Smooth muscle cell (in vitro differentiated cells): ENCODE measurements around the gene TEX14. TPM values are rescaled to one million over a fixed set of nuclear protein-coding genes. Genes with fewer than 3 reads are reported as not detected.
"Not testable (repeated sequence)": the region's sequence is repeated elsewhere in the genome, so short reads cannot be mapped to it uniquely, and the experiment has no call there.

Source experiments
- DNase-seq: peaks from one replicate; lab custom pipeline; 2025; ENCODE audit not compliant: unreplicated experiment; lab: John Stamatoyannopoulos, UW
- H2AFZ ChIP-seq: fragments of 200-600 bp; sonication (generic); 2 replicates; pipeline ENCODE4 v1.6.0; 2016; ENCODE audit warnings: antibody characterized with exemption, low read depth, mild to moderate bottlenecking
- H3F3A ChIP-seq: fragments of 200-600 bp; sonication (generic); 2 replicates; pipeline ENCODE4 v1.6.0; 2017; ENCODE audit warnings: antibody characterized with exemption, low read depth
- H3K27ac ChIP-seq: fragments of 200-600 bp; sonication (generic); 2 replicates; pipeline ENCODE4 v1.5.1; 2016; ENCODE audit warnings: low read depth, mild to moderate bottlenecking
- H3K27me3 ChIP-seq: fragments of 200-600 bp; sonication (generic); 2 replicates; pipeline ENCODE4 v1.6.1; 2016; ENCODE audit warnings: low read depth, mild to moderate bottlenecking
- H3K36me3 ChIP-seq: fragments of 200-600 bp; sonication (generic); 2 replicates; pipeline ENCODE4 v1.5.1; 2016; ENCODE audit warnings: low read depth
- H3K4me1 ChIP-seq: fragments of 200-600 bp; sonication (generic); 2 replicates; pipeline ENCODE4 v1.5.1; 2016; ENCODE audit warnings: low read depth
- H3K4me2 ChIP-seq: fragments of 200-600 bp; sonication (generic); 2 replicates; pipeline ENCODE4 v1.6.0; 2016; ENCODE audit warnings: mild to moderate bottlenecking
- H3K4me3 ChIP-seq: fragments of 200-600 bp; sonication (generic); 2 replicates; pipeline ENCODE4 v1.5.1; 2016; ENCODE audit warnings: mild to moderate bottlenecking
- H3K79me2 ChIP-seq: fragments of 200-600 bp; sonication (generic); 2 replicates; pipeline ENCODE4 v1.6.0; 2016; ENCODE audit warnings: low read depth, mild to moderate bottlenecking
- H3K9ac ChIP-seq: fragments of 200-600 bp; sonication (generic); 2 replicates; pipeline ENCODE4 v1.6.0; 2016; ENCODE audit warnings: low read depth
- H3K9me3 ChIP-seq: fragments of 200-600 bp; sonication (generic); replicated peaks from 2 replicates; pipeline ENCODE4 v1.5.1; 2016; ENCODE audit warnings: low read depth
- H4K20me1 ChIP-seq: fragments of 200-600 bp; sonication (generic); 2 replicates; pipeline ENCODE4 v1.6.0; 2016; ENCODE audit warnings: low read depth
- CTCF ChIP-seq: fragments of 200-600 bp; sonication (generic); IDR thresholded peaks from 2 replicates; pipeline ENCODE4 v1.5.1; 2017; ENCODE audit warnings: borderline replicate concordance, mild to moderate bottlenecking, antibody characterized with exemption; ENCODE audit not compliant: insufficient read depth, poor library complexity, severe bottlenecking
- WGBS: methylation state at CpG from one replicate; pipeline ENCODE4 v1.1.7; 2016; ENCODE audit warnings: low lambda C conversion rate; 5-methylcytosine and 5-hydroxymethylcytosine counted together
- polyA plus RNA-seq: library from polyadenylated mRNA; unstranded; fragments of >200 nt; fragmentation: Nextera tagmentation; extraction: Ambion mirVana; gene quantifications from 2 replicates; pipeline ENCODE4 v1.2.1, GENCODE V29; 2016
- total RNA-seq: library from RNA; depleted of rRNA; stranded (reverse); fragments of >200 nt; gene quantifications from 2 replicates; pipeline ENCODE4 v1.2.3, GENCODE V29; 2014

TEX14 gene
- total and polyA plus RNA-seq, 2 experiments from 2014 or later: 0.04 TPM; not detected in 1

DNA sequence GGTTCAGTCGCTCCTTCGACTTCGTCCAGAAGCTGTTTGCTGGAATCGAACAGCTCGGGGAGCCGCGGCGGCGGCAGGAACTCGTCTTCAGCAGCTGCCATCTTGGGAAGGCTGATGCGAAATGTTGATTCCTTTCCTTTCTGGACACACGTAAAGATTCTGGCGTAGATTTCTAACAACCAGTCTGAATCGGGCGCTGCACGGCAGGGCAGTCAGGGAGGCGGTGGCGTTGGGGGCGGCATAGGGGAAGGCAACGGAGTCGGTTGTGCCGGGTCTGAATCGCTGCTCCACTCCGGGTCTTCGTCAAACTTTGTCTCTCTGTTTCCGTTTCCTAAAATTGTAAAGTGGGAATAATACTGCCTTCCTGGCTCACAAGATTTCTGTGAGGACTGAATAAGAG is 30.3 kb downstream of the TEX14 start:
- H3F3A ChIP-seq: no peaks in the 10 kb centered on the region
- no peak for DNase-seq
- no peaks in the 10 kb centered on the region for H3K79me2 ChIP-seq
- H3K27me3 ChIP-seq: no peaks in the 10 kb centered on the region
- H3K9ac ChIP-seq: no peak overlapping the region
- H2AFZ ChIP-seq: no peak overlapping the region
- no peaks in the 10 kb centered on the region for H4K20me1 ChIP-seq
- no peaks in the 10 kb centered on the region for H3K4me1 ChIP-seq
- no peak overlapping the region for H3K4me3 ChIP-seq
- no peak overlapping the region for H3K27ac ChIP-seq
- H3K9me3 ChIP-seq: no peaks in the 10 kb centered on the region
- H3K36me3 ChIP-seq: no peaks in the 10 kb centered on the region
- H3K4me2 ChIP-seq: no peak overlapping the region
- WGBS: 94% methylated on average over 26 of the region's 26 CpGs
- no peak for TF ChIP-seq CTCF

- H3K4me2 ChIP-seq: no peak overlapping the region
- H3K36me3 ChIP-seq: no peaks in the 10 kb centered on the region
- 91% methylated on average over 4 of the region's 4 CpGs for WGBS
- H3F3A ChIP-seq: no peaks in the 10 kb centered on the region
- H3K4me1 ChIP-seq: no peaks in the 10 kb centered on the region
- H3K79me2 ChIP-seq: no peaks in the 10 kb centered on the region
- H2AFZ ChIP-seq: no peak overlapping the region
- no peak overlapping the region for H3K27ac ChIP-seq
- TF ChIP-seq CTCF: no peak
- no peak for DNase-seq
- no peaks in the 10 kb centered on the region for H3K27me3 ChIP-seq
- no peak overlapping the region for H3K9ac ChIP-seq
- H3K4me3 ChIP-seq: no peak overlapping the region
- no peaks in the 10 kb centered on the region for H3K9me3 ChIP-seq
- H4K20me1 ChIP-seq: no peaks in the 10 kb centered on the region
Observed at GRCh38 chr17:58660621-58661020, 31.2 kb downstream of the TEX14 start.

DNA sequence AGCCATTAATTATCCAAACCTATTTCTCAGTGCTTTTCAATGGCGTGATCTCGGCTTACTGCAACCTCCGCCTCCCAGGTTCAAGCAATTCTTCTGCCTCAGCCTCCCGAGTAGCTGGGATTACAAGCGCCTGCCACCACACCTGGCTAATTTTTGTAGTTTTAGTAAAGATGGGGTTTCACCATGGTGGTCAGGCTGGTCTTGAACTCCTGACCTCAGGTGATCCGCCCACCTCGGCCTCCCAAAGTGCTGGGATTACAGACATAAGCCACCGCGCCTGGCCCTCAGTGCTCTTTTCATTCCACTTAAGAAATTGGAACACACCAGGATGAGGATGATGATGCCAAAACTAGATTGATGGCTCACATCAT is 32.1 kb downstream of the TEX14 start:
- not testable (repeated sequence) for H3K27ac ChIP-seq, H3F3A ChIP-seq, H3K4me1 ChIP-seq, DNase-seq, H3K79me2 ChIP-seq, H3K36me3 ChIP-seq, H3K9me3 ChIP-seq, H4K20me1 ChIP-seq, H3K27me3 ChIP-seq
- WGBS: 75% methylated on average over 9 of the region's 9 CpGs
- peak overlapping the region; percentile 75 for H2AFZ ChIP-seq
- H3K4me2 ChIP-seq: peak overlapping the region; percentile 85
- H3K4me3 ChIP-seq: peak overlapping the region; percentile 58
- peak overlapping the region; percentile 99 for H3K9ac ChIP-seq

- H3K9me3 ChIP-seq: no peaks in the 10 kb centered on the region
- peak; percentile 39 for DNase-seq
- H3K79me2 ChIP-seq: no peaks in the 10 kb centered on the region
- no peaks in the 10 kb centered on the region for H3K36me3 ChIP-seq
- H3F3A ChIP-seq: no peaks in the 10 kb centered on the region
- H3K27me3 ChIP-seq: no peaks in the 10 kb centered on the region
- no peak for TF ChIP-seq CTCF
- WGBS: 2% methylated on average over 38 of the region's 38 CpGs
- H3K4me1 ChIP-seq: no peaks in the 10 kb centered on the region
- H3K9ac ChIP-seq: peak overlapping the region; percentile 99
- H3K4me3 ChIP-seq: peak overlapping the region; percentile 58
- peak overlapping the region; percentile 85 for H3K4me2 ChIP-seq
- H2AFZ ChIP-seq: peak overlapping the region; percentile 75
- H4K20me1 ChIP-seq: no peaks in the 10 kb centered on the region
- H3K27ac ChIP-seq: peak overlapping the region; percentile 91
Observed at GRCh38 chr17:58658804-58659713, 32.8 kb downstream of the TEX14 start.

- not testable (repeated sequence) for H3K27ac ChIP-seq, H3K9ac ChIP-seq, H2AFZ ChIP-seq, H3K9me3 ChIP-seq, H3F3A ChIP-seq, DNase-seq, H3K79me2 ChIP-seq, H3K27me3 ChIP-seq, H3K4me2 ChIP-seq, H3K4me1 ChIP-seq, H4K20me1 ChIP-seq, H3K36me3 ChIP-seq, H3K4me3 ChIP-seq
- WGBS: 54% methylated on average over 10 of the region's 10 CpGs
Observed at GRCh38 chr17:58657962-58658803, 33.7 kb downstream of the TEX14 start.
